ENCODE data around the gene FOXE3. TPM values are rescaled to one million over a fixed set of nuclear protein-coding genes. Genes with fewer than 3 reads are reported as not detected.

The FOXE3 gene
- total RNA-seq, 6 experiments from 2014 or later, result not detected

DNA sequence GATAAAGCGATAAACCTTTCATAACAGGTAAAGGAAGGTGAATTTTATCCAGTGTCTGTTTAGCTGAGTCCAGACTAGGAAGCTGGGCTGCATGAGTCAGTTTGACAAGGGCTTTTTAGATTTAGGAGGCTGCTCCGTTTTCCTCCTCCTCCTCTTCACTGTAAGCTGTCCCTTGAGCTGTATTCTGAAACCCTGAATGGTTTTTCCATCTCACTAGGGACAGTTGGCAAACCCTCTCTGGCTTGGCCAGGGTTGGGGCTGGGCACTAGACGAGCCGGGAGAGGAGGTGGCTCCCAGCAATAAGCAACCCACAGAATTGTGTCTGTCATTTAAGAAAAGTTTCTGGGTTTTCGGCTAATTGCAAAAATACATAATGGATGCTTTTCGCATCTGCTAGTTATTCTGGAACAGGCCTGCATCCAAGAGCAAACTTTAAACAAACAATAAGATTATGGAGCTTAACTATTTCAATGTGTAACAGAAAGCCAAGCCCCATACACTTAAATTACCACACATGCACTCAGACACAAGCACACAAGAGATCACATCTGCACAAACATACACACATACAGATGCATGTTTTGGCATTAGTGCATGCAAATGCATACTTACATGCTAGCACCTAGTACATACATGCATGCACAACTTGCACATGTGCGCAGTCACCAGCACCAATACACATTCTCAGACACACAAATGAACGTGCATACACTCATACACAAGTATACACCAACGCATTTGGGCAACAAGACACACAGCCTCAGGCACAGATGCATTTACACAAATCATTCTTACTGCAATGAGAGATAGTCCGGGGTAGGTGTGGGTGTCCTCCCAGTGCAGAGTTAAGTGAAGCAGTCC lies 27.8 kb upstream of the FOXE3 start:
- Mint-ChIP-seq H3K27ac (no peak overlapping the region), H3K27me3 (ENCODE audit: insufficient read depth) (peaks cover 4% of the 10 kb centered on the region; the same call in 1 of the 2 replicates), H3K9me3 (no peaks in the 10 kb centered on the region), H3K4me3 (no peak overlapping the region), H3K36me3 (ENCODE audit: low read depth) (0 out of 2 replicates have a peak, but pooled peaks cover 4% of the 10 kb centered on the region), H3K4me1 (ENCODE audit: low read depth) (peaks cover 33% of the 10 kb centered on the region)
- TF ChIP-seq, protein P1, sequence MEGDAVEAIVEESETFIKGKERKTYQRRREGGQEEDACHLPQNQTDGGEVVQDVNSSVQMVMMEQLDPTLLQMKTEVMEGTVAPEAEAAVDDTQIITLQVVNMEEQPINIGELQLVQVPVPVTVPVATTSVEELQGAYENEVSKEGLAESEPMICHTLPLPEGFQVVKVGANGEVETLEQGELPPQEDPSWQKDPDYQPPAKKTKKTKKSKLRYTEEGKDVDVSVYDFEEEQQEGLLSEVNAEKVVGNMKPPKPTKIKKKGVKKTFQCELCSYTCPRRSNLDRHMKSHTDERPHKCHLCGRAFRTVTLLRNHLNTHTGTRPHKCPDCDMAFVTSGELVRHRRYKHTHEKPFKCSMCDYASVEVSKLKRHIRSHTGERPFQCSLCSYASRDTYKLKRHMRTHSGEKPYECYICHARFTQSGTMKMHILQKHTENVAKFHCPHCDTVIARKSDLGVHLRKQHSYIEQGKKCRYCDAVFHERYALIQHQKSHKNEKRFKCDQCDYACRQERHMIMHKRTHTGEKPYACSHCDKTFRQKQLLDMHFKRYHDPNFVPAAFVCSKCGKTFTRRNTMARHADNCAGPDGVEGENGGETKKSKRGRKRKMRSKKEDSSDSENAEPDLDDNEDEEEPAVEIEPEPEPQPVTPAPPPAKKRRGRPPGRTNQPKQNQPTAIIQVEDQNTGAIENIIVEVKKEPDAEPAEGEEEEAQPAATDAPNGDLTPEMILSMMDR (IDR thresholded peaks at IDR 0.05), result no peak
- DNase-seq, result no peak

- DNase-seq, result peak; percentile 71
- no peaks in the 10 kb centered on the region for H3K9me3 Mint-ChIP-seq
These were observed 27.2 kb upstream of the FOXE3 start for GRCh38 chr1:47388891-47389238.

DNA sequence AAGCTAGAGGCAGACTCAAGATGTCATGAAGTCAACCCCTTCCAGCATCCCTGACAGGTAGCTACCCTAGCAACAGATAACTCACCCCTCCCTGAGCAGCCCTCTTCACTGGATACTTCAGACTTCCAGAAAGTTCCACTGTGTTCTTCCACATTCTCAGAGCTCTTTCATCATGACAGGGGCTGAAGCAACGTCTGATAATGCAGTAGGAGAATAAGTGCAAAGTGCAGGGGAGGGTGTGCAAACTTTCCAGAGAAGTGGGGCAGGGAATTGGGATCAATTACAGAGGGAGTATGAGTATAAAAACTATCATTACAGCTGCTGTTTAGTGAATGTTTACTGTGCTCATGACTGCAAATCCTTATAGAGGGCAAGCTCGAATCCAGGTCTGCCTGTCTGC lies 26.4 kb upstream of the FOXE3 start:
- no peaks in the 10 kb centered on the region for H3K9me3 Mint-ChIP-seq
- no peak overlapping the region for H3K27ac Mint-ChIP-seq

More at GRCh38 chr1:47388891-47389238, 27.2 kb upstream of the FOXE3 start:
- Mint-ChIP-seq H3K27me3 (ENCODE audit: insufficient read depth) (peaks cover 4% of the 10 kb centered on the region; the same call in 1 of the 2 replicates), H3K36me3 (ENCODE audit: low read depth) (0 out of 2 replicates have a peak, but pooled peaks cover 4% of the 10 kb centered on the region), H3K27ac (no peak overlapping the region), H3K4me1 (ENCODE audit: low read depth) (peaks cover 36% of the 10 kb centered on the region), H3K4me3 (no peak overlapping the region)
- TF ChIP-seq, protein P1 (IDR thresholded peaks at IDR 0.05), result peak; percentile 89

GRCh38 chr1:47390843-47391242 lies 25.2 kb upstream of the FOXE3 start:
- H3K9me3 Mint-ChIP-seq, result no peaks in the 10 kb centered on the region
- H3K4me1 Mint-ChIP-seq (ENCODE audit: low read depth), result peaks cover 36% of the 10 kb centered on the region
- H3K36me3 Mint-ChIP-seq (ENCODE audit: low read depth), result no peaks in the 10 kb centered on the region
- no peak for DNase-seq
- H3K27ac Mint-ChIP-seq, result no peak overlapping the region
- no peak overlapping the region for H3K4me3 Mint-ChIP-seq
- TF ChIP-seq, protein P1 (IDR thresholded peaks at IDR 0.05), result no peak
- peaks cover 4% of the 10 kb centered on the region for H3K27me3 Mint-ChIP-seq (ENCODE audit: insufficient read depth)

More for the DNA sequence above, 26.4 kb upstream of the FOXE3 start:
- peaks cover 36% of the 10 kb centered on the region for H3K4me1 Mint-ChIP-seq (ENCODE audit: low read depth)
- H3K4me3 Mint-ChIP-seq, result no peak overlapping the region
- no peaks in the 10 kb centered on the region for H3K36me3 Mint-ChIP-seq (ENCODE audit: low read depth)
- DNase-seq, result no peak
- peaks cover 4% of the 10 kb centered on the region; the same call in 1 of the 2 replicates for H3K27me3 Mint-ChIP-seq (ENCODE audit: insufficient read depth)
- TF ChIP-seq, protein P1 (IDR thresholded peaks at IDR 0.05), result no peak

DNA sequence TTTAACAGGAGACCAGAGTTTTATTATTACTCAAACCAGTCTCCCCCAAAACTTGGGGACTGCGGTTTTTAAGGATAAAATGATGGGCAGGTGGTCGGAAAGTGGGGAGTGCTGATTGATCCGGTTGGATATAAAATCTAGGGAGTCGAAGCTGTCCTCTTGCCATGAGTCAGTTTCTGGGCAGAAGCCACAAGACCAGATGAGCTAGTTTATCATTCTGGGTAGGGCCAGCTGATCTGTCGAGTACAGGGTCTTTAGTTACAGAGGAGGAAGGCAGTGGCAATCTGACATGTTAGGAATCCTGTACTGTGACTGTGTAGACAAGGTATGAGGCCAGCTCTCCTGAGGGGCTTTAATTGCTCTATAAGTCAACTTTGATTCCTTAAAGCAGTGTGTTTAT lies 22.9 kb upstream of the FOXE3 start:
- Mint-ChIP-seq H3K4me1 (ENCODE audit: low read depth) (peaks cover 28% of the 10 kb centered on the region), H3K27me3 (ENCODE audit: insufficient read depth) (peaks cover 8% of the 10 kb centered on the region), H3K9me3 (no peaks in the 10 kb centered on the region), H3K4me3 (peak overlapping the region; percentile 50; the same call in 1 of the 2 replicates), H3K27ac (no peak overlapping the region), H3K36me3 (ENCODE audit: low read depth) (no peaks in the 10 kb centered on the region)
- DNase-seq, result no peak
- TF ChIP-seq, protein P1 (IDR thresholded peaks at IDR 0.05), result no peak
